CD4-positive, alpha-beta memory T cell (primary cell): ENCODE results near the gene SPRY4. TPM values are rescaled to one million over a fixed set of nuclear protein-coding genes. Genes with fewer than 3 reads are reported as not detected.
A peak's percentile ranks its signal among the peaks of the same experiment; 100 is the strongest.

Source experiments
- CTCF ChIA-PET: fragments of 350-600 bp; sonication (Branson Sonifier 250); formaldehyde crosslinking; loops from one replicate; lab custom pipeline; 2021; ENCODE audit warnings: inconsistent platforms; ENCODE audit not compliant: partially characterized antibody; lab: Charles Lee
- POLR2A ChIA-PET: fragments of 350-600 bp; sonication (Branson Sonifier 250); formaldehyde crosslinking; loops from one replicate; lab custom pipeline; 2021; ENCODE audit not compliant: partially characterized antibody; lab: Charles Lee
- DNase-seq, 5 donors: peaks; one replicate each; pipeline versions ENCODE4 v3.0.0 to v3.0.0-alpha.2; 2020 to 2022; ENCODE audit warnings: mixed read lengths in 1 of 5
- H3K27ac ChIP-seq: one replicate; pipeline ENCODE4 v1.7.0; 2013; ENCODE audit warnings: low read depth, low read length
- H3K27me3 ChIP-seq: 2 replicates; pipeline ENCODE4 v1.7.0; 2013; ENCODE audit warnings: mild to moderate bottlenecking, low read length, moderate library complexity; ENCODE audit not compliant: insufficient read depth
- H3K36me3 ChIP-seq: 2 replicates; pipeline ENCODE4 v1.7.0; 2013; ENCODE audit warnings: mild to moderate bottlenecking, low read length, moderate library complexity; ENCODE audit not compliant: insufficient read depth
- H3K4me1 ChIP-seq: 2 replicates; pipeline ENCODE4 v1.7.0; 2013; ENCODE audit warnings: mild to moderate bottlenecking, low read length, moderate library complexity; ENCODE audit not compliant: insufficient read depth
- H3K4me3 ChIP-seq, 2 donors: one replicate each; pipeline ENCODE4 v1.7.0; 2013; ENCODE audit warnings: low read length in 2 of 2, mild to moderate bottlenecking in 1 of 2
- H3K9me3 ChIP-seq, 2 donors: one replicate each; pipeline ENCODE4 v1.7.0; 2013; ENCODE audit warnings: low read length in 2 of 2, control low read depth in 1 of 2; ENCODE audit not compliant: control insufficient read depth in 1 of 2
- H3K27ac Mint-ChIP-seq, 7 donors: one replicate each; pipeline ENCODE4 v1.8.0; 2020 to 2021; ENCODE audit warnings: mixed read lengths in 7 of 7, mild to moderate bottlenecking in 6 of 7, inconsistent platforms in 3 of 7, moderate library complexity in 3 of 7
- H3K27me3 Mint-ChIP-seq, 2 donors: one replicate each; pipeline ENCODE4 v1.8.0; 2020 to 2021; ENCODE audit warnings: mixed read lengths in 2 of 2
- H3K36me3 Mint-ChIP-seq, 2 donors: one replicate each; pipeline ENCODE4 v1.8.0; 2020 to 2021; ENCODE audit warnings: mixed read lengths in 2 of 2, inconsistent platforms in 1 of 2, mild to moderate bottlenecking in 1 of 2
- H3K4me1 Mint-ChIP-seq, 4 donors: one replicate each; pipeline ENCODE4 v1.8.0; 2020 to 2021; ENCODE audit warnings: mixed read lengths in 4 of 4, mild to moderate bottlenecking in 1 of 4
- H3K4me3 Mint-ChIP-seq, 8 donors: one replicate each; pipeline ENCODE4 v1.8.0; 2020 to 2021; ENCODE audit warnings: mixed read lengths in 8 of 8, mild to moderate bottlenecking in 7 of 8, moderate library complexity in 6 of 8, inconsistent platforms in 3 of 8
- H3K9me3 Mint-ChIP-seq, 8 donors: one replicate each; pipeline ENCODE4 v1.8.0; 2020 to 2021; ENCODE audit warnings: mixed read lengths in 8 of 8, mild to moderate bottlenecking in 5 of 8, inconsistent platforms in 3 of 8, moderate library complexity in 1 of 8
- intact Hi-C: fragments of 100-400 bp; cut with micrococcal nuclease; formaldehyde crosslinking; loops from one replicate; pipeline ENCODE4 v1.15.1; 2023
- polyA plus RNA-seq, 2 donors: library from polyadenylated mRNA; unstranded; fragments of 300-500 nt; fragmentation: Illumina TruSeq; gene quantifications; one replicate each; pipeline ENCODE4 v1.2.3, GENCODE V29; 2021
- total RNA-seq, 2 experiments: library from RNA; stranded (reverse); gene quantifications; one replicate each; pipeline ENCODE4 v1.2.3, GENCODE V29; 2021

SPRY4 gene
- total and polyA plus RNA-seq, 4 experiments from 2014 or later: not detected

- Histone ChIP-seq H3K9me3 (no peaks in the 10 kb centered on the region), H3K27me3 (no peaks in the 10 kb centered on the region), H3K36me3 (no peaks in the 10 kb centered on the region), H3K4me3 (no peak overlapping the region), H3K4me1 (no peaks in the 10 kb centered on the region), H3K27ac (no peak overlapping the region)
- intact Hi-C loops: no loop called here
- Mint-ChIP-seq H3K36me3 (no peaks in the 10 kb centered on the region), H3K4me3 (no peak overlapping the region), H3K4me1 (peaks cover 0 to 9% (median 2%) of the 10 kb centered on the region in 4 donors), H3K9me3 (peaks cover 0 to 2% (median 0%) of the 10 kb centered on the region in 8 donors), H3K27me3 (peaks cover 0 to 2% of the 10 kb centered on the region in 2 donors), H3K27ac (no peak overlapping the region)
- ChIA-PET CTCF (interaction anchor here (0.7 kb wide), 1 partner anchor 10 kb away, joined by 3 read pairs; no protein-coding TSS in a partner anchor), POLR2A (no interaction called here)
- DNase-seq: no peak
Observed at GRCh38 chr5:142295960-142296860, 28.6 kb downstream of the SPRY4 start.

- no peaks in the 10 kb centered on the region for H3K4me1 ChIP-seq
- peaks cover 0 to 6% (median 0%) of the 10 kb centered on the region in 4 donors for H3K4me1 Mint-ChIP-seq
- POLR2A ChIA-PET: interaction anchor here (0.6 kb wide), 1 partner anchor 232 kb away, joined by 3 read pairs; no protein-coding TSS in a partner anchor
- H3K4me3 ChIP-seq: no peak overlapping the region
- DNase-seq: no peak
- peaks cover 0 to 2% of the 10 kb centered on the region in 2 donors for H3K27me3 Mint-ChIP-seq
- H3K27ac ChIP-seq: no peak overlapping the region
- CTCF ChIA-PET: no interaction called here
- H3K4me3 Mint-ChIP-seq: no peak overlapping the region
- peaks cover 0 to 2% (median 0%) of the 10 kb centered on the region in 8 donors for H3K9me3 Mint-ChIP-seq
- intact Hi-C loops: no loop called here
- H3K36me3 ChIP-seq: no peaks in the 10 kb centered on the region
- no peaks in the 10 kb centered on the region for H3K27me3 ChIP-seq
- H3K9me3 ChIP-seq: no peaks in the 10 kb centered on the region
- no peak overlapping the region for H3K27ac Mint-ChIP-seq
- no peaks in the 10 kb centered on the region for H3K36me3 Mint-ChIP-seq
Observed at GRCh38 chr5:142295084-142295758, 29.6 kb downstream of the SPRY4 start.

GRCh38 chr5:142293486-142293885 is 31.3 kb downstream of the SPRY4 start:
- intact Hi-C loops: no loop called here
- Mint-ChIP-seq H3K4me1 (peaks cover under 1 to 12% (median 3%) of the 10 kb centered on the region in 4 donors), H3K9me3 (peaks cover 0 to 2% (median 0%) of the 10 kb centered on the region in 8 donors), H3K4me3 (no peak overlapping the region), H3K27me3 (peaks cover 0 to 2% of the 10 kb centered on the region in 2 donors), H3K36me3 (no peaks in the 10 kb centered on the region), H3K27ac (no peak overlapping the region)
- POLR2A ChIA-PET: no interaction called here
- Histone ChIP-seq H3K9me3 (no peaks in the 10 kb centered on the region), H3K27me3 (no peaks in the 10 kb centered on the region), H3K4me3 (no peak overlapping the region), H3K4me1 (no peaks in the 10 kb centered on the region), H3K36me3 (no peaks in the 10 kb centered on the region), H3K27ac (no peak overlapping the region)
- CTCF ChIA-PET: no interaction called here
- DNase-seq: no peak

- Histone ChIP-seq H3K27me3 (no peaks in the 10 kb centered on the region), H3K9me3 (no peaks in the 10 kb centered on the region), H3K36me3 (no peaks in the 10 kb centered on the region), H3K4me1 (peaks cover 5% of the 10 kb centered on the region), H3K27ac (no peak overlapping the region), H3K4me3 (no peak overlapping the region)
- no peaks in the 10 kb centered on the region for H3K36me3 Mint-ChIP-seq
- peaks cover 0 to 2% of the 10 kb centered on the region in 2 donors for H3K27me3 Mint-ChIP-seq
- H3K4me1 Mint-ChIP-seq: peaks cover 2 to 16% (median 7%) of the 10 kb centered on the region in 4 donors
- intact Hi-C loops: no loop called here
- DNase-seq: no peak
- CTCF ChIA-PET: no interaction called here
- H3K9me3 Mint-ChIP-seq: peaks cover 0 to 2% (median 0%) of the 10 kb centered on the region in 8 donors
- POLR2A ChIA-PET: no interaction called here
- peak overlapping the region in 1 of 7 donors; percentile 39 for H3K27ac Mint-ChIP-seq
- no peak overlapping the region for H3K4me3 Mint-ChIP-seq
Observed at GRCh38 chr5:142292808-142293207, 32.0 kb downstream of the SPRY4 start.

- no peak for DNase-seq
- Histone ChIP-seq H3K9me3 (no peaks in the 10 kb centered on the region), H3K27ac (no peak overlapping the region), H3K36me3 (no peaks in the 10 kb centered on the region), H3K4me1 (peaks cover 5% of the 10 kb centered on the region), H3K4me3 (no peak overlapping the region), H3K27me3 (no peaks in the 10 kb centered on the region)
- H3K4me3 Mint-ChIP-seq: no peak overlapping the region
- intact Hi-C loops: no loop called here
- no peak overlapping the region for H3K27ac Mint-ChIP-seq
- H3K27me3 Mint-ChIP-seq: no peaks in the 10 kb centered on the region
- H3K4me1 Mint-ChIP-seq: peaks cover 2 to 21% (median 10%) of the 10 kb centered on the region in 4 donors
- no peaks in the 10 kb centered on the region for H3K36me3 Mint-ChIP-seq
- ChIA-PET POLR2A (no interaction called here), CTCF (no interaction called here)
- H3K9me3 Mint-ChIP-seq: peaks cover 0 to 2% (median 0%) of the 10 kb centered on the region in 8 donors
Observed at GRCh38 chr5:142292249-142292648, 32.6 kb downstream of the SPRY4 start.

GRCh38 chr5:142290577-142291299 is 34.1 kb downstream of the SPRY4 start:
- no peaks in the 10 kb centered on the region for H3K9me3 ChIP-seq
- H3K27me3 ChIP-seq: no peaks in the 10 kb centered on the region
- Mint-ChIP-seq H3K4me1 (peaks cover 2 to 20% (median 11%) of the 10 kb centered on the region in 4 donors), H3K4me3 (no peak overlapping the region), H3K36me3 (no peaks in the 10 kb centered on the region), H3K27me3 (no peaks in the 10 kb centered on the region), H3K9me3 (no peaks in the 10 kb centered on the region), H3K27ac (no peak overlapping the region)
- no peaks in the 10 kb centered on the region for H3K36me3 ChIP-seq
- peaks cover 5% of the 10 kb centered on the region for H3K4me1 ChIP-seq
- ChIA-PET CTCF (no interaction called here), POLR2A (no interaction called here)
- no peak overlapping the region for H3K4me3 ChIP-seq
- no peak overlapping the region for H3K27ac ChIP-seq
- no peak for DNase-seq
- intact Hi-C loops: no loop called here
